ENCODE results near the gene CYTH2.

DNA sequence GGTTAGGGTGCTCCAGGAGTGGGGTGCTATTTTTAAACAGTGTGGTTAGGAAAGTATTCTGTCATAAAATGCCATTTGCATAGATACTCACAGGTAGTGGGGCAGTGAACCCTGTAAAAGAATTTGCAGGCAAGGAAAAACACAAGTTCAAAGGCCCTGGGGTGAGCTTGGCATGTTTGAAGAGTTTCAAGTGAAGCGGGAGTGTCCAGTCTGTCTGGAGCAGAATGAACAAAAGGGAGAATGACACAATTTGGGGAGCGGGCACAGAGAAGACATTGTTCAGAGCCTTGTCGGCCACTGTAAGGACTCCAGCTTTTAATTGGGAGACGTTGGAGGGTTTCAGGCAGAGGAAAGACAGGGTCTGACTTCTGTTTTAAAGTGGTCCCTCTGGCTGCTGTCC lies 20.6 kb upstream of the CYTH2 start:
- TF ChIP-seq CTCF (conservative IDR thresholded peaks at IDR 0.05; ENCODE audit: low read length) (no peak), EZH2phosphoT487 (IDR thresholded peaks at IDR 0.05; ENCODE audit: borderline replicate concordance) (no peak)

All from Loucy (cell line).